SK-N-SH treated with all-trans-retinoic acid at 6 μM for 48 hours (cell line): ENCODE results near the gene ALAS1.
A peak's percentile ranks its signal among the peaks of the same experiment; 100 is the strongest.

Experiments used
- ATAC-seq: fragments of 200-7000 bp; cut with Tn5 transposase; 3 replicates; pipeline ENCODE4 v1.9.1; 2020; ENCODE audit warnings: mild to moderate bottlenecking, moderate library complexity
- ARNTL ChIP-seq: fragments of 450-650 bp; formaldehyde crosslinking; IDR thresholded peaks from 2 replicates; pipeline ENCODE4 v1.5.0; 2020; ENCODE audit warnings: low read depth, mild to moderate bottlenecking, moderate library complexity, borderline replicate concordance
- BACH2 ChIP-seq: fragments of 250-450 bp; sonication (Bioruptor Pico); IDR thresholded peaks from 2 replicates; pipeline ENCODE4 v1.9.0; 2021; ENCODE audit warnings: mild to moderate bottlenecking, borderline replicate concordance
- CREB5 ChIP-seq: fragments of 250-450 bp; sonication (Bioruptor Pico); IDR thresholded peaks from 2 replicates; pipeline ENCODE4 v1.5.1; 2020; ENCODE audit warnings: low read depth, mild to moderate bottlenecking, moderate library complexity
- CSDC2 ChIP-seq: fragments of 250-450 bp; sonication (Bioruptor Pico); IDR thresholded peaks from 2 replicates; pipeline ENCODE4 v1.5.0; 2020; ENCODE audit warnings: mild to moderate bottlenecking, moderate library complexity
- ESRRG ChIP-seq: fragments of 250-450 bp; sonication (Bioruptor Pico); IDR thresholded peaks from 2 replicates; pipeline ENCODE4 v1.6.1; 2021; ENCODE audit warnings: mild to moderate bottlenecking
- GLIS3 ChIP-seq: fragments of 250-450 bp; sonication (Bioruptor Pico); IDR thresholded peaks from 2 replicates; pipeline ENCODE4 v1.5.0; 2020; ENCODE audit warnings: mild to moderate bottlenecking, moderate library complexity
- OSR1 ChIP-seq: fragments of 250-450 bp; sonication (Bioruptor Pico); IDR thresholded peaks from 2 replicates; pipeline ENCODE4 v1.8.0; 2022; ENCODE audit warnings: moderate library complexity, mild to moderate bottlenecking, inconsistent platforms
- PPARA ChIP-seq: fragments of 250-450 bp; sonication (Bioruptor Pico); IDR thresholded peaks from 2 replicates; pipeline ENCODE4 v1.5.0; 2020; ENCODE audit warnings: mild to moderate bottlenecking, borderline replicate concordance
- SNAI2 ChIP-seq: fragments of 250-450 bp; sonication (Bioruptor Pico); IDR thresholded peaks from 2 replicates; pipeline ENCODE4 v1.5.0; 2020; ENCODE audit warnings: mild to moderate bottlenecking, moderate library complexity
- TCF4 ChIP-seq: fragments of 250-450 bp; sonication (Bioruptor Pico); IDR thresholded peaks from 2 replicates; pipeline ENCODE4 v1.8.0; 2021; ENCODE audit warnings: mild to moderate bottlenecking, moderate library complexity, borderline replicate concordance
- TOX ChIP-seq: fragments of 250-450 bp; sonication (Bioruptor Pico); IDR thresholded peaks from 2 replicates; pipeline ENCODE4 v1.8.0; 2021; ENCODE audit warnings: mild to moderate bottlenecking, moderate library complexity, borderline replicate concordance
- ZC3H10 ChIP-seq: fragments of 250-450 bp; sonication (Bioruptor Pico); IDR thresholded peaks from 2 replicates; pipeline ENCODE4 v1.5.1; 2021; ENCODE audit warnings: mild to moderate bottlenecking, moderate library complexity
- ZFP3 ChIP-seq: fragments of 250-450 bp; sonication (Bioruptor Pico); IDR thresholded peaks from 2 replicates; pipeline ENCODE4 v1.5.0; 2020; ENCODE audit warnings: mild to moderate bottlenecking, moderate library complexity
- TF ChIP-seq, protein P1 (sequence below): fragments of 250-450 bp; sonication (Bioruptor Pico); IDR thresholded peaks from 2 replicates; pipeline ENCODE4 v1.5.1; 2021; ENCODE audit warnings: mild to moderate bottlenecking, moderate library complexity
- TF ChIP-seq, protein P2 (sequence below): fragments of 250-450 bp; sonication (Bioruptor Pico); IDR thresholded peaks from 2 replicates; pipeline ENCODE4 v1.5.0; 2020; ENCODE audit warnings: mild to moderate bottlenecking, moderate library complexity

ALAS1 gene

GRCh38 chr3:52230461-52230860 lies 32.5 kb downstream of the ALAS1 start (continued):
- TF ChIP-seq, protein P1, sequence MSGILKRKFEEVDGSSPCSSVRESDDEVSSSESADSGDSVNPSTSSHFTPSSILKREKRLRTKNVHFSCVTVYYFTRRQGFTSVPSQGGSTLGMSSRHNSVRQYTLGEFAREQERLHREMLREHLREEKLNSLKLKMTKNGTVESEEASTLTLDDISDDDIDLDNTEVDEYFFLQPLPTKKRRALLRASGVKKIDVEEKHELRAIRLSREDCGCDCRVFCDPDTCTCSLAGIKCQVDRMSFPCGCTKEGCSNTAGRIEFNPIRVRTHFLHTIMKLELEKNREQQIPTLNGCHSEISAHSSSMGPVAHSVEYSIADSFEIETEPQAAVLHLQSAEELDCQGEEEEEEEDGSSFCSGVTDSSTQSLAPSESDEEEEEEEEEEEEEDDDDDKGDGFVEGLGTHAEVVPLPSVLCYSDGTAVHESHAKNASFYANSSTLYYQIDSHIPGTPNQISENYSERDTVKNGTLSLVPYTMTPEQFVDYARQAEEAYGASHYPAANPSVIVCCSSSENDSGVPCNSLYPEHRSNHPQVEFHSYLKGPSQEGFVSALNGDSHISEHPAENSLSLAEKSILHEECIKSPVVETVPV (CRISPR knock-in tag) = no peak
- TF ChIP-seq ARNTL = no peak
- TF ChIP-seq, all 23 proteins: peak for 0

GRCh38 chr3:52230889-52231499 lies 33.0 kb downstream of the ALAS1 start:
- no peak for ATAC-seq
- TF ChIP-seq ZFP3 (CRISPR knock-in tag) (no peak), CSDC2 (no peak), TCF4 (CRISPR knock-in tag) (no peak), ARNTL (no peak), ESRRG (CRISPR knock-in tag) (no peak), OSR1 (CRISPR knock-in tag) (no peak)
- TF ChIP-seq, protein P1 (CRISPR knock-in tag) = no peak
- TF ChIP-seq, protein P2, sequence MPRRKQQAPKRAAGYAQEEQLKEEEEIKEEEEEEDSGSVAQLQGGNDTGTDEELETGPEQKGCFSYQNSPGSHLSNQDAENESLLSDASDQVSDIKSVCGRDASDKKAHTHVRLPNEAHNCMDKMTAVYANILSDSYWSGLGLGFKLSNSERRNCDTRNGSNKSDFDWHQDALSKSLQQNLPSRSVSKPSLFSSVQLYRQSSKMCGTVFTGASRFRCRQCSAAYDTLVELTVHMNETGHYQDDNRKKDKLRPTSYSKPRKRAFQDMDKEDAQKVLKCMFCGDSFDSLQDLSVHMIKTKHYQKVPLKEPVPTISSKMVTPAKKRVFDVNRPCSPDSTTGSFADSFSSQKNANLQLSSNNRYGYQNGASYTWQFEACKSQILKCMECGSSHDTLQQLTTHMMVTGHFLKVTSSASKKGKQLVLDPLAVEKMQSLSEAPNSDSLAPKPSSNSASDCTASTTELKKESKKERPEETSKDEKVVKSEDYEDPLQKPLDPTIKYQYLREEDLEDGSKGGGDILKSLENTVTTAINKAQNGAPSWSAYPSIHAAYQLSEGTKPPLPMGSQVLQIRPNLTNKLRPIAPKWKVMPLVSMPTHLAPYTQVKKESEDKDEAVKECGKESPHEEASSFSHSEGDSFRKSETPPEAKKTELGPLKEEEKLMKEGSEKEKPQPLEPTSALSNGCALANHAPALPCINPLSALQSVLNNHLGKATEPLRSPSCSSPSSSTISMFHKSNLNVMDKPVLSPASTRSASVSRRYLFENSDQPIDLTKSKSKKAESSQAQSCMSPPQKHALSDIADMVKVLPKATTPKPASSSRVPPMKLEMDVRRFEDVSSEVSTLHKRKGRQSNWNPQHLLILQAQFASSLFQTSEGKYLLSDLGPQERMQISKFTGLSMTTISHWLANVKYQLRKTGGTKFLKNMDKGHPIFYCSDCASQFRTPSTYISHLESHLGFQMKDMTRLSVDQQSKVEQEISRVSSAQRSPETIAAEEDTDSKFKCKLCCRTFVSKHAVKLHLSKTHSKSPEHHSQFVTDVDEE (CRISPR knock-in tag) = no peak

- TF ChIP-seq, protein P1 (CRISPR knock-in tag) = no peak
- ATAC-seq = peak; percentile 71
Measured at GRCh38 chr3:52231502-52232278, 33.7 kb downstream of the ALAS1 start.

DNA sequence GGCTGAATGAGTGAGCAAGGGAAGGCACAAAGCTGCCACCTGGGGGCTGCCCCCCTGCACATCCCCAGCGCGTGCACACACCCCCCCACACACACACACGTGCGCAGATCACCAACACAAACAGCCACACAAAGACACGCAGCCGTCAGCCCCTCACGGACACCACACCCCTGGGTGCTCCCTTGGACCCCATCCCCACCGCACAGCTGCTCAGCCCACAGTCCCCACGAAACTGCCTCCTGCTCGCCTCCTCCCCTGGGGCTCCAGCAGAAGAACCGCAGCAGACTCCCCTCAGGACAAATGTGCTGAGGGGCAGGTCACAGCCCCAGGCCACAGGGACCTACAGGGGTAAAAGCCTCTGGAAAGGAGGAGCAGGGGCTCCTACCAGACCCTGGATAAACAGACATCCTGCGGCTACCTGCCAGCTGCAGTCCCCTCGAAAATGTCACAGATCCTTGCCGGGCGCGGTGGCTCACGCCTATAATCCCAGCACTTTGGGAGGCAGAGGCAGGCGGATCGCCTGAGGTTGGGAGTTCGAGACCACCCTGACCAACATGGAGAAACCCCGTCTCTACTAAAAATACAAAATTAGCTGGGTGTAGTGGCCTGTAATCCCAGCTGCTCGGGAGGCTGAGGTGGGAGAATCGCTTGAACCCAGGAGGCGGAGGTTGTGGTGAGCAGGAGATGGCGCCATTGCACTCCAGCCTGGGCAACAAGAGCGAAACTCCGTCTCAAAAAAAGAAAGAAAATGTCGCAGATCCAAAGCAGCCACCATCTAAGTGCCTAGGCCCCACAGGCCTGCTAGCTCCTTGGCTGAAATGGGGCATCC lies 34.5 kb downstream of the ALAS1 start:
- TF ChIP-seq GLIS3 (CRISPR knock-in tag) = no peak
- no peak for TF ChIP-seq SNAI2 (CRISPR knock-in tag)
- TF ChIP-seq PPARA (CRISPR knock-in tag) = no peak
- TF ChIP-seq CREB5 (CRISPR knock-in tag) = no peak
- no peak for TF ChIP-seq TCF4 (CRISPR knock-in tag)
- no peak for TF ChIP-seq BACH2 (CRISPR knock-in tag)
- TF ChIP-seq TOX (CRISPR knock-in tag) = no peak
- no peak for TF ChIP-seq ZC3H10 (CRISPR knock-in tag)
- no peak for ATAC-seq
